HepG2 (cell line): ENCODE data around the gene WNT3A. TPM values are rescaled to one million over a fixed set of nuclear protein-coding genes. Genes with fewer than 3 reads are reported as not detected.

ENCODE experiments used
- ATAC-seq: fragments of 200-7000 bp; cut with Tn5 transposase; 3 replicates; pipeline ENCODE4 v1.9.1; 2020; ENCODE audit warnings: mild to moderate bottlenecking, moderate library complexity
- BruUV-seq: library from RNA; stranded (reverse); fragments of 400-500 nt; replicated peaks from 2 replicates; lab custom pipeline; 2021; lab: Mats Ljungman, UMichigan
- CTCF ChIA-PET: fragments of 300-600 bp; formaldehyde crosslinking; extraction: SDS; loops from one replicate; lab custom pipeline; 2021; ENCODE audit warnings: low total read pairs, inconsistent platforms, low intra/inter-chr PET ratio; lab: Yijun Ruan, JAX
- POLR2A ChIA-PET: fragments of 350-600 bp; sonication (Branson Sonifier 250); formaldehyde crosslinking; loops from one replicate; lab custom pipeline; 2020; ENCODE audit warnings: antibody characterized with exemption, inconsistent platforms; lab: Yijun Ruan, JAX
- DNase-seq: peaks from one replicate; pipeline ENCODE4 v3.0.0-alpha.2; 2015; ENCODE audit warnings: low spot score
- FAIRE-seq: peaks from 3 replicates; lab custom pipeline; 2011; peaks lifted over from hg19 to GRCh38; lab: Jason Lieb, UNC
- H2AFZ ChIP-seq: one replicate; pipeline ENCODE4 v1.6.1; 2011; ENCODE audit warnings: low read length, inconsistent platforms
- H3K27ac ChIP-seq: fragments of 300-600 bp; 3 replicates; pipeline ENCODE4 v1.8.0; 2011; ENCODE audit warnings: mixed run types, mild to moderate bottlenecking, mixed read lengths, low read length, inconsistent platforms; ENCODE audit not compliant: insufficient read depth; ENCODE audit errors: extremely low read length
- H3K27me3 ChIP-seq, 2 experiments: fragments of 200-600 bp in 1 of 2; 2 replicates in 1 of 2; 3 replicates in 1 of 2; pipeline versions ENCODE4 v1.6.0 to v1.8.0; 2011; ENCODE audit warnings: low read length in 2 of 2, mild to moderate bottlenecking in 2 of 2, moderate library complexity in 2 of 2, inconsistent platforms in 1 of 2; ENCODE audit not compliant: insufficient read depth in 2 of 2, control insufficient read depth in 1 of 2
- H3K36me3 ChIP-seq, 2 experiments: fragments of 200-600 bp in 1 of 2; replicated peaks in 1 of 2; 2 replicates in 1 of 2; 3 replicates in 1 of 2; pipeline versions ENCODE4 v1.5.1 to v1.8.0; 2011; ENCODE audit warnings: low read length in 2 of 2, inconsistent platforms in 1 of 2; ENCODE audit not compliant: insufficient read depth in 2 of 2, control insufficient read depth in 1 of 2
- H3K4me1 ChIP-seq: 2 replicates; pipeline ENCODE4 v1.5.1; 2012; ENCODE audit warnings: low read length, inconsistent platforms; ENCODE audit not compliant: insufficient read depth
- H3K4me2 ChIP-seq: 2 replicates; pipeline ENCODE4 v1.6.0; 2011; ENCODE audit warnings: low read depth, low read length, inconsistent platforms
- H3K4me3 ChIP-seq, 3 experiments: fragments of 200-600 bp in 1 of 3; sonication (generic), shearing (Covaris generic) in 1 of 3; replicated peaks in 1 of 3; 2 replicates each; pipeline ENCODE4 v1.5.1; 2011 to 2016; ENCODE audit warnings: low read length in 3 of 3, inconsistent platforms in 2 of 3, low read depth in 2 of 3, mild to moderate bottlenecking in 2 of 3, control low read depth in 1 of 3, mixed read lengths in 1 of 3; ENCODE audit not compliant: insufficient read depth in 1 of 3
- H3K79me2 ChIP-seq: one replicate; pipeline ENCODE4 v1.6.1; 2011; ENCODE audit warnings: low read length, inconsistent platforms; ENCODE audit not compliant: insufficient read depth
- H3K9ac ChIP-seq: 2 replicates; pipeline ENCODE4 v1.6.0; 2011; ENCODE audit warnings: mild to moderate bottlenecking, low read depth, low read length, inconsistent platforms; ENCODE audit not compliant: insufficient read depth
- H3K9me3 ChIP-seq: 2 replicates; pipeline ENCODE4 v1.5.1; 2012; ENCODE audit warnings: mild to moderate bottlenecking, low read length
- H4K20me1 ChIP-seq: 2 replicates; pipeline ENCODE4 v1.6.0; 2011; ENCODE audit warnings: inconsistent platforms, mild to moderate bottlenecking, low read length, moderate library complexity; ENCODE audit not compliant: insufficient read depth
- AGO2 ChIP-seq: fragments of 200-400 bp; formaldehyde crosslinking; optimal IDR thresholded peaks from 2 replicates; pipeline ENCODE3; 2017; ENCODE audit warnings: mild to moderate bottlenecking, low read depth, low read length, moderate library complexity
- HNRNPL ChIP-seq: fragments of 200-400 bp; formaldehyde crosslinking; IDR thresholded peaks from 2 replicates; pipeline ENCODE4 v1.6.1; 2017; ENCODE audit warnings: mild to moderate bottlenecking, low read depth, low read length
- IRX3 ChIP-seq: sonication (generic); formaldehyde crosslinking; IDR thresholded peaks from 2 replicates; pipeline ENCODE4 v1.8.1; 2023; ENCODE audit warnings: mild to moderate bottlenecking, low read depth, missing genetic modification reagents, borderline replicate concordance
- KDM2A ChIP-seq: sonication (generic); formaldehyde crosslinking; IDR thresholded peaks from 2 replicates; pipeline ENCODE4 v1.4.0; 2020; ENCODE audit warnings: low read depth, missing genetic modification reagents, borderline replicate concordance
- KDM5B ChIP-seq: sonication (generic); formaldehyde crosslinking; IDR thresholded peaks from 2 replicates; pipeline ENCODE4 v1.4.0; 2020; ENCODE audit warnings: missing genetic modification reagents, mild to moderate bottlenecking, borderline replicate concordance
- MTA3 ChIP-seq: sonication (generic); formaldehyde crosslinking; IDR thresholded peaks from 2 replicates; pipeline ENCODE4 v1.4.0; 2020; ENCODE audit warnings: missing genetic modification reagents
- MZF1 ChIP-seq: sonication (generic); formaldehyde crosslinking; IDR thresholded peaks from 2 replicates; pipeline ENCODE4 v1.8.1; 2023; ENCODE audit warnings: mild to moderate bottlenecking, missing genetic modification reagents, borderline replicate concordance
- NONO ChIP-seq, 2 experiments: fragments of 450-650 bp in 1 of 2; sonication (generic) in 1 of 2; formaldehyde crosslinking in 1 of 2; IDR thresholded peaks in 1 of 2; conservative IDR thresholded peaks in 1 of 2; 2 replicates each; pipeline versions ENCODE4 v1.6.1 to v1.8.0; 2017 to 2022; ENCODE audit warnings: mild to moderate bottlenecking in 1 of 2, missing genetic modification reagents in 1 of 2, moderate library complexity in 1 of 2
- POLR2G ChIP-seq: fragments of 200-400 bp; formaldehyde crosslinking; IDR thresholded peaks from 2 replicates; pipeline ENCODE4 v1.6.1; 2018; ENCODE audit warnings: mild to moderate bottlenecking, low read depth, low read length, moderate library complexity
- RARA ChIP-seq: IDR thresholded peaks from 2 replicates; pipeline ENCODE4 v1.6.1; 2016; ENCODE audit warnings: missing genetic modification reagents, missing compliant biosample characterization
- ZNF335 ChIP-seq: sonication (generic); formaldehyde crosslinking; IDR thresholded peaks from 2 replicates; pipeline ENCODE4 v1.4.0; 2020; ENCODE audit warnings: missing genetic modification reagents
- ZNF382 ChIP-seq: sonication (generic); formaldehyde crosslinking; IDR thresholded peaks from 2 replicates; pipeline ENCODE4 v1.5.0; 2020; ENCODE audit warnings: missing genetic modification reagents, mild to moderate bottlenecking, borderline replicate concordance
- ZNF543 ChIP-seq: sonication (generic); formaldehyde crosslinking; IDR thresholded peaks from 2 replicates; pipeline ENCODE4 v1.4.0; 2020; ENCODE audit warnings: mild to moderate bottlenecking, missing genetic modification reagents
- ZNF749 ChIP-seq: sonication (generic); formaldehyde crosslinking; IDR thresholded peaks from 2 replicates; pipeline ENCODE4 v1.8.0; 2022; ENCODE audit warnings: mild to moderate bottlenecking, missing genetic modification reagents, moderate library complexity, borderline replicate concordance
- ZNF772 ChIP-seq: sonication (generic); formaldehyde crosslinking; IDR thresholded peaks from 2 replicates; pipeline ENCODE4 v1.5.0; 2020; ENCODE audit warnings: mild to moderate bottlenecking, missing genetic modification reagents
- WGBS: methylation state at CpG from one replicate; pipeline ENCODE4 v1.1.6; 2017; ENCODE audit warnings: low lambda C conversion rate; 5-methylcytosine and 5-hydroxymethylcytosine counted together
- in situ Hi-C: cut with HindIII; loops from 2 replicates; pipeline ENCODE4 v1.10.0; 2017; ENCODE audit warnings: low pct_unique_long_range_greater_than_20kb; ENCODE audit not compliant: extremely low pct_ligation_motif_present
- intact Hi-C: fragments of 100-400 bp; cut with micrococcal nuclease; formaldehyde crosslinking; loops from one replicate; pipeline ENCODE4 v1.10.0; 2022; ENCODE audit not compliant: unreplicated experiment
- polyA plus RNA-seq, 8 experiments: library from polyadenylated mRNA; depleted of rRNA in 3 of 8; stranded (reverse) in 7 of 8; unstranded in 1 of 8; fragments of >200 nt; fragmentation: Illumina TruSeq in 4 of 8; extraction: Trizol in 4 of 8; gene quantifications; 2 replicates each; pipeline versions ENCODE4 v1.2.1 to v1.2.3, GENCODE V29; 2011 to 2016; ENCODE audit warnings: low read depth in 4 of 8, missing spikeins in 1 of 8, mixed read lengths in 1 of 8; ENCODE audit not compliant: insufficient read depth in 1 of 8
- total RNA-seq, 5 experiments: library from RNA; depleted of rRNA; stranded (reverse); fragments of >200 nt; fragmentation: Illumina TruSeq; extraction: Trizol; gene quantifications; 2 replicates each; pipeline ENCODE4 v1.2.3, GENCODE V29; 2016; ENCODE audit warnings: low read depth in 1 of 5
- TF ChIP-seq, protein P1 (sequence below): sonication (generic); formaldehyde crosslinking; IDR thresholded peaks from 2 replicates; pipeline ENCODE4 v1.5.0; 2020; ENCODE audit warnings: missing genetic modification reagents
- TF ChIP-seq, protein P2 (sequence below): sonication (generic); formaldehyde crosslinking; IDR thresholded peaks from 2 replicates; pipeline ENCODE4 v1.4.0; 2020; ENCODE audit warnings: low read depth, mild to moderate bottlenecking, missing genetic modification reagents
- TF ChIP-seq, protein P3 (sequence below): sonication (generic); formaldehyde crosslinking; IDR thresholded peaks from 2 replicates; pipeline ENCODE4 v1.4.0; 2020; ENCODE audit warnings: missing genetic modification reagents, low read depth, mild to moderate bottlenecking, borderline replicate concordance
- TF ChIP-seq, protein P4 (sequence below): sonication (generic); formaldehyde crosslinking; IDR thresholded peaks from 2 replicates; pipeline ENCODE4 v1.4.0; 2020; ENCODE audit warnings: missing genetic modification reagents

The WNT3A gene
- total and polyA plus RNA-seq, 2 of the 13 experiments (the other 11 are each of a cell fraction or from before 2014, with no cell fraction given): not detected

DNA sequence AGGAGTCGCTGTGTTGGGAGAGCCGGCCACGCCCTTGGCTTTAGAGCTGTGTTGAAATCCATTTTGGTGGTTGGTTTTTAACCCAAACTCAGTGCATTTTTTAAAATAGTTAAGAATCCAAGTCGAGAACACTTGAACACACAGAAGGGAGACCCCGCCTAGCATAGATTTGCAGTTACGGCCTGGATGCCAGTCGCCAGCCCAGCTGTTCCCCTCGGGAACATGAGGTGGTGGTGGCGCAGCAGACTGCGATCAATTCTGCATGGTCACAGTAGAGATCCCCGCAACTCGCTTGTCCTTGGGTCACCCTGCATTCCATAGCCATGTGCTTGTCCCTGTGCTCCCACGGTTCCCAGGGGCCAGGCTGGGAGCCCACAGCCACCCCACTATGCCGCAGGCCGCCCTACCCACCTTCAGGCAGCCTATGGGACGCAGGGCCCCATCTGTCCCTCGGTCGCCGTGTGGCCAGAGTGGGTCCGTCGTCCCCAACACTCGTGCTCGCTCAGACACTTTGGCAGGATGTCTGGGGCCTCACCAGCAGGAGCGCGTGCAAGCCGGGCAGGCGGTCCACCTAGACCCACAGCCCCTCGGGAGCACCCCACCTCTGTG lies 91.6 kb downstream of the WNT3A start (continued):
- TF ChIP-seq, protein P1, sequence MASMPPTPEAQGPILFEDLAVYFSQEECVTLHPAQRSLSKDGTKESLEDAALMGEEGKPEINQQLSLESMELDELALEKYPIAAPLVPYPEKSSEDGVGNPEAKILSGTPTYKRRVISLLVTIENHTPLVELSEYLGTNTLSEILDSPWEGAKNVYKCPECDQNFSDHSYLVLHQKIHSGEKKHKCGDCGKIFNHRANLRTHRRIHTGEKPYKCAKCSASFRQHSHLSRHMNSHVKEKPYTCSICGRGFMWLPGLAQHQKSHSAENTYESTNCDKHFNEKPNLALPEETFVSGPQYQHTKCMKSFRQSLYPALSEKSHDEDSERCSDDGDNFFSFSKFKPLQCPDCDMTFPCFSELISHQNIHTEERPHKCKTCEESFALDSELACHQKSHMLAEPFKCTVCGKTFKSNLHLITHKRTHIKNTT (CRISPR knock-in tag): no peak
- TF ChIP-seq ZNF749 (CRISPR knock-in tag) (no peak), ZNF382 (CRISPR knock-in tag) (no peak), MTA3 (CRISPR knock-in tag) (no peak), ZNF772 (CRISPR knock-in tag) (no peak), ZNF543 (CRISPR knock-in tag) (no peak), IRX3 (CRISPR knock-in tag) (no peak), POLR2G (peak; percentile 27; the same call in 1 of the 2 replicates), AGO2 (peak; percentile 83)
- TF ChIP-seq, protein P2, sequence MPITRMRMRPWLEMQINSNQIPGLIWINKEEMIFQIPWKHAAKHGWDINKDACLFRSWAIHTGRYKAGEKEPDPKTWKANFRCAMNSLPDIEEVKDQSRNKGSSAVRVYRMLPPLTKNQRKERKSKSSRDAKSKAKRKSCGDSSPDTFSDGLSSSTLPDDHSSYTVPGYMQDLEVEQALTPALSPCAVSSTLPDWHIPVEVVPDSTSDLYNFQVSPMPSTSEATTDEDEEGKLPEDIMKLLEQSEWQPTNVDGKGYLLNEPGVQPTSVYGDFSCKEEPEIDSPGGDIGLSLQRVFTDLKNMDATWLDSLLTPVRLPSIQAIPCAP: no peak

DNA sequence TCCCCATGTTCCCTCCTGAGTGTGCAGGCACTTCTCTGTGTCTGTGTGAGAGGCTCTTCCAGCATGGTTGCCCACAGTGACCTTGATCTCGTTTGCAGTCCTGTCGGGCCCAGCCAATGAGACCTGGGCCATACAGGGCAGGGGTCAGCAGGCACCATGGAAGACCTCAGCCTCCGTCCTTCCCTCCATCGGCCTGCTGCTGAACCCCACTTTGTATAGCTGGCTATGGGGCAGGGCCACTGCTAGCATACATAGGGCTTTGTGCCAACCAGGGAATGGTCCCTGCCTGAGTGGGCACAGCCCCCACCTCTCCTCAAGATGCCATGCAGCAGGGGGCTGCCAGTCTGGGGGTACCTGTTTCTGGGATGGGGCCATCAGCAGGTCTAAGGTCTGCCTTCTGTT lies 92.5 kb downstream of the WNT3A start:
- peaks cover 15 to 41% of the 10 kb centered on the region in 2 experiments; a peak in 4 of 5 replicates for H3K36me3 ChIP-seq
- FAIRE-seq (no peak), ATAC-seq (no peak), DNase-seq (no peak)
- peaks cover 5% of the 10 kb centered on the region for H3K9me3 ChIP-seq
- H3K4me1 ChIP-seq: peaks cover 26% of the 10 kb centered on the region
- POLR2A ChIA-PET: interaction anchor here (1.2 to 2.4 kb wide), 3 partner anchors 13 to 17 kb away, joined by 3 to 10 read pairs (median 5); partner anchors contain the start of gene ARF1
- 59% methylated on average over 4 of the region's 4 CpGs for WGBS
- no peak overlapping the region for H3K4me2 ChIP-seq
- H3K27ac ChIP-seq: peak overlapping the region; percentile 17
- in situ Hi-C loops: no loop called here
- H4K20me1 ChIP-seq: peaks cover 63% of the 10 kb centered on the region
- H3K27me3 ChIP-seq: no peaks in the 10 kb centered on the region; a peak in 1 of 5 replicates
- H2AFZ ChIP-seq: no peak overlapping the region
- no peak overlapping the region for H3K4me3 ChIP-seq
- no TSS peak for BruUV-seq
- intact Hi-C loops: no loop called here
- H3K79me2 ChIP-seq: peaks cover 53% of the 10 kb centered on the region
- no peak overlapping the region for H3K9ac ChIP-seq
- CTCF ChIA-PET: no interaction called here
- TF ChIP-seq, protein P3, sequence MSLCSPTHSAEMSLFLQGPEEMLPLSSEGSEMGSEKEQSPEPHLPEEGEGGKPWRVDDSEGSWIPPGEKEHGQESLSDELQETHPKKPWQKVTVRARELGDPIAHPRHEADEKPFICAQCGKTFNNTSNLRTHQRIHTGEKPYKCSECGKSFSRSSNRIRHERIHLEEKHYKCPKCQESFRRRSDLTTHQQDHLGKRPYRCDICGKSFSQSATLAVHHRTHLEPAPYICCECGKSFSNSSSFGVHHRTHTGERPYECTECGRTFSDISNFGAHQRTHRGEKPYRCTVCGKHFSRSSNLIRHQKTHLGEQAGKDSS: no peak
- TF ChIP-seq RARA (CRISPR knock-in tag) (no peak), ZNF335 (CRISPR knock-in tag) (no peak), KDM5B (CRISPR knock-in tag) (peak; percentile 55; the same call in 1 of the 2 replicates), NONO (IDR thresholded peaks at IDR 0.05) (no peak), NONO (CRISPR knock-in tag; conservative IDR thresholded peaks at IDR 0.05) (0 out of 2 replicates have a peak, but pooled peaks have one; percentile 26), MZF1 (CRISPR knock-in tag) (no peak), KDM2A (CRISPR knock-in tag) (peak; percentile 23), AGO2 (peak; percentile 92), HNRNPL (0 out of 2 replicates have a peak, but pooled peaks have one; percentile 50)
- TF ChIP-seq, protein P4, sequence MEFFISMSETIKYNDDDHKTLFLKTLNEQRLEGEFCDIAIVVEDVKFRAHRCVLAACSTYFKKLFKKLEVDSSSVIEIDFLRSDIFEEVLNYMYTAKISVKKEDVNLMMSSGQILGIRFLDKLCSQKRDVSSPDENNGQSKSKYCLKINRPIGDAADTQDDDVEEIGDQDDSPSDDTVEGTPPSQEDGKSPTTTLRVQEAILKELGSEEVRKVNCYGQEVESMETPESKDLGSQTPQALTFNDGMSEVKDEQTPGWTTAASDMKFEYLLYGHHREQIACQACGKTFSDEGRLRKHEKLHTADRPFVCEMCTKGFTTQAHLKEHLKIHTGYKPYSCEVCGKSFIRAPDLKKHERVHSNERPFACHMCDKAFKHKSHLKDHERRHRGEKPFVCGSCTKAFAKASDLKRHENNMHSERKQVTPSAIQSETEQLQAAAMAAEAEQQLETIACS: no peak
